HEK293 (cell line): ENCODE results near the gene SAMD13.

ENCODE experiments used
- CTCF ChIP-seq: fragments of 450-650 bp; formaldehyde crosslinking; IDR thresholded peaks from 2 replicates; pipeline ENCODE4 v1.5.1; 2016; ENCODE audit warnings: missing biosample characterization, missing genetic modification characterization
- KLF10 ChIP-seq: fragments of 450-650 bp; IDR thresholded peaks from 2 replicates; pipeline ENCODE4 v1.5.1; 2018; ENCODE audit warnings: missing biosample characterization, mild to moderate bottlenecking, missing genetic modification characterization
- PBX3 ChIP-seq: sonication (generic); formaldehyde crosslinking; IDR thresholded peaks from 2 replicates; pipeline ENCODE4 v1.8.1; 2022; ENCODE audit warnings: mild to moderate bottlenecking, moderate library complexity, missing genetic modification reagents
- SP2 ChIP-seq: fragments of 450-650 bp; formaldehyde crosslinking; IDR thresholded peaks from 2 replicates; pipeline ENCODE4 v1.5.1; 2016; ENCODE audit warnings: missing biosample characterization, missing genetic modification characterization
- ZNF280D ChIP-seq: fragments of 450-650 bp; formaldehyde crosslinking; IDR thresholded peaks from 2 replicates; pipeline ENCODE4 v1.5.1; 2016; ENCODE audit warnings: missing biosample characterization, missing genetic modification characterization
- ZNF324 ChIP-seq: fragments of 450-650 bp; formaldehyde crosslinking; IDR thresholded peaks from 2 replicates; pipeline ENCODE4 v1.5.1; 2016; ENCODE audit warnings: missing biosample characterization, missing genetic modification characterization
- ZNF549 ChIP-seq: fragments of 450-650 bp; IDR thresholded peaks from 2 replicates; pipeline ENCODE4 v1.5.1; 2018; ENCODE audit warnings: missing biosample characterization, missing genetic modification characterization, mild to moderate bottlenecking, inconsistent platforms, moderate library complexity
- ZNF555 ChIP-seq: fragments of 450-650 bp; formaldehyde crosslinking; conservative IDR thresholded peaks from 2 replicates; pipeline ENCODE4 v1.5.1; 2017; ENCODE audit warnings: missing biosample characterization, mild to moderate bottlenecking, missing genetic modification characterization, inconsistent platforms
- ZNF585B ChIP-seq: fragments of 450-650 bp; formaldehyde crosslinking; IDR thresholded peaks from 2 replicates; pipeline ENCODE4 v1.5.1; 2016; ENCODE audit warnings: missing biosample characterization, missing genetic modification characterization
- ZNF76 ChIP-seq: fragments of 450-650 bp; formaldehyde crosslinking; IDR thresholded peaks from 2 replicates; pipeline ENCODE4; 2016; ENCODE audit warnings: low read depth, missing biosample characterization, missing genetic modification characterization, borderline replicate concordance
- ZNF777 ChIP-seq: fragments of 450-650 bp; formaldehyde crosslinking; IDR thresholded peaks from 2 replicates; pipeline ENCODE4 v1.5.1; 2017; ENCODE audit warnings: missing biosample characterization, missing genetic modification characterization, borderline replicate concordance

- TF ChIP-seq PBX3 (CRISPR knock-in tag) (no peak), CTCF (tag by site-specific recombination) (no peak), ZNF324 (tag by site-specific recombination) (no peak), KLF10 (no peak), ZNF76 (tag by site-specific recombination) (no peak), ZNF549 (no peak), ZNF585B (tag by site-specific recombination) (no peak), ZNF280D (tag by site-specific recombination) (no peak), SP2 (no peak), ZNF555 (tag by site-specific recombination) (no peak), ZNF777 (tag by site-specific recombination) (no peak)
Measured at GRCh38 chr1:84327830-84328229, 26.3 kb downstream of the SAMD13 start.
